GM21390 (cell line): ENCODE measurements around the gene SH2D2A.

ENCODE experiments used
- ATAC-seq: cut with Tn5 transposase; IDR thresholded peaks from one replicate; pipeline ENCODE4 v1.9.1; 2021; ENCODE audit not compliant: unreplicated experiment

The SH2D2A gene

GRCh38 chr1:156848461-156849150 lies 32.0 kb upstream of the SH2D2A start:
- ATAC-seq = no peak

GRCh38 chr1:156847591-156848460 lies 31.2 kb upstream of the SH2D2A start:
- no peak for ATAC-seq

GRCh38 chr1:156846643-156847042 lies 30.0 kb upstream of the SH2D2A start:
- ATAC-seq = no peak

- no peak for ATAC-seq
These were observed 29.4 kb upstream of the SH2D2A start for GRCh38 chr1:156845953-156846545.

- ATAC-seq = no peak
These were observed 28.7 kb upstream of the SH2D2A start for GRCh38 chr1:156845055-156845952.

- no peak for ATAC-seq
These were observed 28.0 kb upstream of the SH2D2A start for GRCh38 chr1:156844638-156845037.

- ATAC-seq = no peak
These were observed 27.5 kb upstream of the SH2D2A start for GRCh38 chr1:156844102-156844501.

GRCh38 chr1:156842618-156843300 lies 26.1 kb upstream of the SH2D2A start:
- no peak for ATAC-seq

GRCh38 chr1:156841295-156841855 lies 24.7 kb upstream of the SH2D2A start:
- no peak for ATAC-seq

- ATAC-seq = no peak
These were observed 24.2 kb upstream of the SH2D2A start for GRCh38 chr1:156840898-156841279.

GRCh38 chr1:156840186-156840897 lies 23.7 kb upstream of the SH2D2A start:
- ATAC-seq = no peak

GRCh38 chr1:156839426-156840109 lies 22.9 kb upstream of the SH2D2A start:
- ATAC-seq = no peak

GRCh38 chr1:156838972-156839371 lies 22.3 kb upstream of the SH2D2A start:
- no peak for ATAC-seq

GRCh38 chr1:156836892-156837291 lies 20.2 kb upstream of the SH2D2A start:
- ATAC-seq = no peak

GRCh38 chr1:156836041-156836654 lies 19.5 kb upstream of the SH2D2A start:
- peak; percentile 58 for ATAC-seq

GRCh38 chr1:156834322-156834721 lies 17.7 kb upstream of the SH2D2A start:
- ATAC-seq = no peak

GRCh38 chr1:156833603-156834002 lies 17.0 kb upstream of the SH2D2A start:
- no peak for ATAC-seq

GRCh38 chr1:156832434-156832833 lies 15.8 kb upstream of the SH2D2A start:
- ATAC-seq = no peak
